DMS53 (cell line): ENCODE data around the gene ZSWIM7.
A peak's percentile ranks its signal among the peaks of the same experiment; 100 is the strongest.

ENCODE experiments used
- DNase-seq: peaks from one replicate; lab custom pipeline; 2025; lab: John Stamatoyannopoulos, UW

ZSWIM7 gene

GRCh38 chr17:15999141-15999973 is at the start of gene ZSWIM7, which contains the start of gene TTC19:
ZSWIM7 (minus strand) TSS chr17:15999704; CDS start chr17:15999594, 110 bp downstream.
TTC19 (plus strand) TSS chr17:15999824; CDS start chr17:15999849, 25 bp downstream.
- peak; percentile 97 for DNase-seq

- DNase-seq = peak; percentile 69
Measured at GRCh38 chr17:16048811-16049449, 49.4 kb upstream of the ZSWIM7 start.

- no peak for DNase-seq
Measured at GRCh38 chr17:16046966-16047365, 47.5 kb upstream of the ZSWIM7 start.

- no peak for DNase-seq
Measured at GRCh38 chr17:16044487-16044886, 45.0 kb upstream of the ZSWIM7 start.

GRCh38 chr17:16040710-16041251 is 41.3 kb upstream of the ZSWIM7 start:
- no peak for DNase-seq

GRCh38 chr17:16037636-16038035 is 38.1 kb upstream of the ZSWIM7 start:
- no peak for DNase-seq

- DNase-seq = no peak
Measured at GRCh38 chr17:16036261-16036660, 36.8 kb upstream of the ZSWIM7 start.

- DNase-seq = no peak
Measured at GRCh38 chr17:16033729-16034349, 34.3 kb upstream of the ZSWIM7 start.

GRCh38 chr17:16027708-16028584 is 28.4 kb upstream of the ZSWIM7 start:
- peak; percentile 91 for DNase-seq

- DNase-seq = no peak
Measured at GRCh38 chr17:16026895-16027294, 27.4 kb upstream of the ZSWIM7 start.

- DNase-seq = no peak
Measured at GRCh38 chr17:16025202-16025601, 25.7 kb upstream of the ZSWIM7 start.

GRCh38 chr17:16023881-16024280 is 24.4 kb upstream of the ZSWIM7 start:
- DNase-seq = no peak

GRCh38 chr17:16019347-16019746 is 19.8 kb upstream of the ZSWIM7 start:
- DNase-seq = no peak

GRCh38 chr17:16013943-16014407 is 14.5 kb upstream of the ZSWIM7 start:
- DNase-seq = peak; percentile 63

GRCh38 chr17:16007439-16007838 is 7.9 kb upstream of the ZSWIM7 start:
- DNase-seq = no peak

GRCh38 chr17:16005636-16006035 is 6.1 kb upstream of the ZSWIM7 start:
- DNase-seq = no peak

- DNase-seq = no peak
Measured at GRCh38 chr17:16003841-16004240, 4.3 kb upstream of the ZSWIM7 start.

GRCh38 chr17:16002708-16003260 is 3.3 kb upstream of the ZSWIM7 start:
- no peak for DNase-seq

- DNase-seq = no peak
Measured at GRCh38 chr17:16001226-16001897, 1.9 kb upstream of the ZSWIM7 start.
